Measurements from ENCODE around the gene CXCL3. TPM values are rescaled to one million over a fixed set of nuclear protein-coding genes. Genes with fewer than 3 reads are reported as not detected.

The CXCL3 gene
- total RNA-seq, 1 donor from 2014 or later: 0.43 TPM

DNA sequence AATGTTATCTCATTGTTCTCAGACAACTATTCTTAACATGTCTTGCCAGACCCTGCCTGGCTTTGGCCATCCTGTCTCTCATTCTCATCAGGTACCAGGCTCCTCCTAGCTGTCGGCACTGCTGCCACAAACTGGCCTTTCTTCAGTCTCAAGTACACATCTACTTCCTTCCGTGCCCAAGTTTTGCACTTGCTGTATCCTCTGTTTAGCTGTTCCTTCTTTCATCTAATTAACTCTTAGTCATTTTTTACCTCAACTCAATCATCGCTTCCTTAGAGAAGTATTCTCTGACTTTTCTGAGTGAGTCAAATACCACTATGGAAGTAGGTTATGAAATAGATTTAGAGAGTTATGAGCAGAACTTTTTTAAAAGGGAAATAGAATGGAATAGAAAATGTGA lies 19.7 kb downstream of the CXCL3 start:
- intact Hi-C loops (cut with DNase I): no loop called here
- DNase-seq (ENCODE audit: low spot score): no peak

GRCh38 chr4:74018116-74018515 lies 20.4 kb downstream of the CXCL3 start:
- intact Hi-C loops (cut with DNase I): no loop called here
- DNase-seq (ENCODE audit: low spot score): no peak

- intact Hi-C loops (cut with DNase I): no loop called here
- DNase-seq (ENCODE audit: low spot score): no peak
Observed at GRCh38 chr4:74016068-74016467, 22.4 kb downstream of the CXCL3 start.

- DNase-seq (ENCODE audit: low spot score): no peak
- intact Hi-C loops (cut with DNase I): no loop called here
Observed at GRCh38 chr4:74015126-74015780, 23.2 kb downstream of the CXCL3 start.

DNA sequence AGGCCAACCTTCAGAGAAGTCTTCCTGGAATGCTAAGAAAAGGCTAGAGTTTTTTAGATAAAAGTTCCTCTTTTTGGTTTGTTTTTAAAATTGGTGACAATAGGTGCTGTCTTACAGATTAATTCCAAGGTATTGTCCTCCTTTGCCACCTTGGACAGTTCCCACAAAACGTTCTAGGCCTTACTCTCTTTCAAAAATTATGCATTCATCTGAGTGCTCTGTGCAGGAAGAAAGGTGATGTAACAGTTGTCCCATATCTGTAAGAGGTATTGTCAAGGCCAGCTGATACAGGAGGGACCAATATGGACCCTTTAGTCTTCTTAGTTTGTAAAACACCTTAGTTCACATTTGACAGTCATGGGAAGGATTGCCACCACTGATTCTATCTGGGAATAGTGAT lies 24.2 kb downstream of the CXCL3 start:
- intact Hi-C loops (cut with DNase I): no loop called here
- DNase-seq (ENCODE audit: low spot score): no peak

DNA sequence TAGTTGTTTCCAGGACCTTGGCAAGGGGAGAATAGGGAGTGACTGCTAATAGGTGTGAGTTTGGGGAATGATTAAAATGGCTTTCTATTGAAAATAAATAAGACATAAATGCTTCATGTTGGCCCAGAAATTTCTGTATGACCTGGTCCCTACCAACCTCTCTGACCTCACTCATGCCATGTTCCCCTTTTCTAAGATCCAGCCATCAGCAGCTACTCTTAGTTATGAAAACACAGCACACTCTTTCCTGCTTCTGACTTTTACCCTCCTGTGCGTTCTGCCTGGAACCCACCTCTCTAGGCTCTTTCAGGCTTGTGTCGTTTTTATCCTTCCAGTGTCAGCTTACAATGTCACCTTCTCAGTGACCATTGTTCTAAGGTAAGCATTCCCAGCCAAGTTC lies 25.2 kb downstream of the CXCL3 start:
- no peak for DNase-seq (ENCODE audit: low spot score)
- intact Hi-C loops (cut with DNase I): no loop called here

GRCh38 chr4:74012130-74012529 lies 26.4 kb downstream of the CXCL3 start:
- intact Hi-C loops (cut with DNase I): no loop called here
- no peak for DNase-seq (ENCODE audit: low spot score)

DNA sequence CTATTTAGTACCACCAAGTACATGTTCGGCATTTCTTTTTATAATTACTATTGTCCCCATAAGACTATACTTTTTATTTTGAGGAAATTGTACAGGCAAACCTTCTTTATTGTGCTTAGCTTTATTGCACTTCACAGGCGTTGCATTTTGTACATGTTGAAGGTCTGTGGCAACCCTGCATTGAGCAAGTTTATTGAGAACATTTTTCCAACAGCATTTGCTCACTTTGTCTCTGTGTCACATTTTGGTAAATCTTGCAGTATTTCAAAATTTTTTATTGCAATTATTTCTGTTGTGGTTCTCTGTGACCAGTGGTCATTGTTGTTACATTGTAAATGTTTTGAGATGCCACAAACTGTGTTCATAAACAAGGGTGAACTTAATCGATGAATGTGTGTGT lies 29.2 kb downstream of the CXCL3 start:
- intact Hi-C loops (cut with DNase I): no loop called here
- no peak for DNase-seq (ENCODE audit: low spot score)

- intact Hi-C loops (cut with DNase I): no loop called here
- no peak for DNase-seq (ENCODE audit: low spot score)
Observed at GRCh38 chr4:74006009-74006476, 32.4 kb downstream of the CXCL3 start.

- intact Hi-C loops (cut with DNase I): no loop called here
- DNase-seq (ENCODE audit: low spot score): no peak
Observed at GRCh38 chr4:74005528-74005927, 33.0 kb downstream of the CXCL3 start.

GRCh38 chr4:74004668-74005067 lies 33.8 kb downstream of the CXCL3 start:
- DNase-seq (ENCODE audit: low spot score): no peak
- intact Hi-C loops (cut with DNase I): no loop called here

DNA sequence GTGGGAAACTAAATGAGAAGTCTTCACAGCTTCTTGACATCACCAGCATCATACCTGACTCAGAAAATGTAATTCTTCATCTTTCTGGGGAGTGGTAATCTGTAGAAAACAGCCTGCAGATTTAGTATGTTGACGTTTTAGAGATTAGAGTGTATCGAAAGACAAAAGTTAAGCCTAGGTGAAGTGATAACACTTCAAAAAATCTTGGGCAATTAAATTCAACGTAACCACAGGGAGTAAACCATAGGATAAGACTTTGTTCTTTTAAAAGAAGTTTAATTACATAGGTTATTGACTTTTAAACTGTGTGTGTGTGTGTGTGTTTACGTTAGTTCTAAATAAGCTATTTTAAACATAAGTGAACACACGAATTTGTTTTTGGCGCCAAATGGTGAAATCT lies 38.2 kb downstream of the CXCL3 start:
- DNase-seq (ENCODE audit: low spot score): no peak
- intact Hi-C loops (cut with DNase I): no loop called here

DNA sequence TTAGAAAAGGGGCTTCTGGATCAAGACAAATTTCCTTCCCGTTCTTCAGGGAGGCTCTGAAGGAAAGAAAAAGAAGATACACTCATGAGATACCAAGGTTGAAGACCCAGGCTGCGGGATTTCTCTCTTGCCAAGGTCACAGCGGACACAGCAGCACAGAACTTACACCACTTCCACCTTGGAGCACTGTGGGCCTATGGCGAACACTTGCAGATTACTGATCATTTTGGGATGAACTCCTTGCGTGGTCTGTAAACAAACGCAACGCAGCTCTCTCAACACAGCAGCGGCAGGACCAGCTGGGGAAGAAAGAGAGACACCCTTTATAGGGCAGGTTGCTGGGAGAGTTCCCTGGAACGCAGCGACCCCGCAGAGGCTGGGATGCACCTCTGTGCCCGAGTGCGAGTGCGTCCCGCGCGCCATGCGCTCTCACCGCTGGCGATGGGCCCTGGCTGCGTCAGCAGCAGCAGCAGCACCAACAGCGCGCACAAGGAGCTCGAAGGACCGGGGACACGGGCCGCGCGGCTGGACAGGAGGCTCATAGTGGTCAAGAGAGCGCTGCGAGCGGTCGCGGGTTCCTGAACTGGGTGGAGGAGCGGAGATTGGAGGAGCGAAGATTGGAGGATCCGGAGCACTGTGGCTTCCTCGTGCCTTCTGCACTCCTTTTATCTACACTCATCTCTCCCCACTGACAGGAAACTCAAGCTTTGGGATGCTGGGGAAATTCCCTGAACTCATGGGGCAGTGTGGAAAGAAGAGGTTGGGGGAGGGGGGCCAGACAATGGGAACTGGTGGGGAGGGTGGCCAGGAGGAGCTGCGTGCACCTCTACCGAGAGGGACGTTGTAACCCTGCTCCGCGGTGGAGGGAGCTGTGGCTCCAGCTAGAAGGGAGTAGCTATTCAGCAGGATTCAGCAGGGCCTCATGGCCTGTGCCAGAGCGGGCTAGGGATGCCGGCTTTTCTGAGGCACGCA lies 40.2 kb downstream of the CXCL3 start, which contains the start of gene CXCL5:
TSS of gene CXCL5 (minus strand) at position 638 of the 972 bp plus-strand sequence. CDS start at position 542, 96 bp downstream.
- DNase-seq (ENCODE audit: low spot score): peak; percentile 78
- intact Hi-C loops (cut with DNase I): no loop called here

- DNase-seq (ENCODE audit: low spot score): no peak
- intact Hi-C loops (cut with DNase I): no loop called here
Observed at GRCh38 chr4:73992050-73992449, 46.4 kb downstream of the CXCL3 start.

GRCh38 chr4:73991742-73992000 lies 46.8 kb downstream of the CXCL3 start:
- no peak for DNase-seq (ENCODE audit: low spot score)
- intact Hi-C loops (cut with DNase I): no loop called here

- no peak for DNase-seq (ENCODE audit: low spot score)
- intact Hi-C loops (cut with DNase I): no loop called here
Observed at GRCh38 chr4:73990988-73991741, 47.3 kb downstream of the CXCL3 start.

DNA sequence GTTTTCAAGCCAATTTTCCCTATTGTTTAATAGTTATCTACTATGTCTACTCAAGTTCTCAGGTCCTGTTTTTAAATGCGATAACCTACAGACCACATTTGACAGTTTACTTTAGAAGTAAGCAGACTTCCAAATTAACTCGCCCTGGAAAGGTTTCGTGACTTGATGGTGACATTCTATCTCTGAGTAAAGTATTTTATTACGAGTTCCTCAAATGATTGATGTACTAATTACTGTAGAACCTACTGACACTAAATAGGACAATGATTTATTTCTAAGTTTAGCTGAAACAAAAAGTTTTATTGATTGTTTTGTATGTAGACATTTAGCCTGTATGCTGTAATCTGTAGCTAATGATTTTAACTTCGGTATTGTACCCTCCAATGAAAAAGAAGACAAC lies 48.6 kb downstream of the CXCL3 start:
- DNase-seq (ENCODE audit: low spot score): no peak
- intact Hi-C loops (cut with DNase I): no loop called here

GRCh38 chr4:73989031-73989430 lies 49.5 kb downstream of the CXCL3 start:
- intact Hi-C loops (cut with DNase I): no loop called here
- DNase-seq (ENCODE audit: low spot score): no peak

DNA sequence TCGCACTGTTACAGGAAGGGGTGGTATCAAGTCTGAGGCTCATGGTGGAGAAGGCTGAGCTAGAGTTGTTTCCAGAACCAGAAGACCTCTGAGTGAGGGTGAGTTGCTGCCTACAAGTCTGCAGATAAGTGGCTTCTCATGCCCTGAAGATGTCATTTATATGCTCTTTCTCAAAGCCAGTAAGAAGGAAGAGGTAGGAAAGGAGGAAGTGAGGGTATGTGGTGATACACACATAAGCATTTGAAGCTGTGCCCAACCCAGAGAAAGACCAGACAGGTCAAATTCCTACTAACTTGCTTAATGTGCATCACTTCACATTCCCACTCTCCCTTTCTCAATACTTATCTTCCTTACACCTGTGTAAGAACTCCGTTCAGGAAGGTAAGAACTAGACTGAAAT lies 50.4 kb downstream of the CXCL3 start, which contains the start of gene PPBP:
TSS of gene PPBP (minus strand) at position 130 of the 400 bp plus-strand sequence. CDS start at position 43, 87 bp downstream.
- intact Hi-C loops (cut with DNase I): no loop called here
- DNase-seq (ENCODE audit: low spot score): no peak
